GM12891 (cell line): ENCODE measurements around the gene DNM3.

ENCODE experiments used
- DNase-seq: peaks from one replicate; pipeline ENCODE4 v3.0.0; 2011; ENCODE audit warnings: low spot score; ENCODE audit not compliant: insufficient read length
- FAIRE-seq: peaks from 2 replicates; lab custom pipeline; 2011; peaks lifted over from hg19 to GRCh38; lab: Jason Lieb, UNC
- PAX5 ChIP-seq: IDR thresholded peaks from 2 replicates; pipeline ENCODE4 v1.6.1; 2011; ENCODE audit warnings: low read length, moderate library complexity, mild to moderate bottlenecking; ENCODE audit not compliant: insufficient read depth, severe bottlenecking
- POLR2A ChIP-seq: IDR thresholded peaks from 2 replicates; pipeline ENCODE4 v1.6.1; 2011; ENCODE audit warnings: low read depth, low read length, control low read depth
- POLR2AphosphoS5 ChIP-seq: IDR thresholded peaks from 2 replicates; pipeline ENCODE4 v1.6.1; 2011; ENCODE audit warnings: low read depth, low read length, control low read depth
- POU2F2 ChIP-seq: IDR thresholded peaks from 2 replicates; pipeline ENCODE4 v1.6.1; 2011; ENCODE audit warnings: low read depth, mild to moderate bottlenecking, control low read depth, low read length, moderate library complexity
- SPI1 ChIP-seq: IDR thresholded peaks from 2 replicates; pipeline ENCODE4 v1.6.1; 2011; ENCODE audit warnings: low read depth, low read length, control low read depth
- TAF1 ChIP-seq: IDR thresholded peaks from 2 replicates; pipeline ENCODE4 v1.6.1; 2011; ENCODE audit warnings: low read depth, low read length, control low read depth

The DNM3 gene

DNA sequence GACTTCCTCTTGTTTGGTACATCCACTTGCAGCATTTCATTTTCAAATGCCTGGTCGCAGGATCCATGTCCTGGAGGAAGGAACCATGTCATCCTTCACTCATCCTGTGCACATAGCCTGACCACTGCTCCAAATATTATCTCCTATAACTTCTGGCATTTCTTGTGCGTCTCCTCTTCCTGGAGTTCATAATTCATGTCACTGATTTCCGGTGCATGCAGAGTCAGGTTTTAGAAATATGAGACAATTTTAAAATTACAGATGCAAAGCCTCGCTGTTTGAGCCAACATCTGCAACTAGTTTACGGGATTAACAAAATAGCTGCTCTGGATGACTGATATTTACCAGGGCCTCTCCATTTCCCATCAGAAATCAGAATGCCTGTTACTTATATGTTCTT lies 268.1 kb downstream of the DNM3 start:
- TF ChIP-seq PAX5 (no peak), POLR2AphosphoS5 (no peak), POU2F2 (no peak), POLR2A (no peak), SPI1 (no peak), TAF1 (no peak)
- FAIRE-seq: no peak
- DNase-seq: no peak

DNA sequence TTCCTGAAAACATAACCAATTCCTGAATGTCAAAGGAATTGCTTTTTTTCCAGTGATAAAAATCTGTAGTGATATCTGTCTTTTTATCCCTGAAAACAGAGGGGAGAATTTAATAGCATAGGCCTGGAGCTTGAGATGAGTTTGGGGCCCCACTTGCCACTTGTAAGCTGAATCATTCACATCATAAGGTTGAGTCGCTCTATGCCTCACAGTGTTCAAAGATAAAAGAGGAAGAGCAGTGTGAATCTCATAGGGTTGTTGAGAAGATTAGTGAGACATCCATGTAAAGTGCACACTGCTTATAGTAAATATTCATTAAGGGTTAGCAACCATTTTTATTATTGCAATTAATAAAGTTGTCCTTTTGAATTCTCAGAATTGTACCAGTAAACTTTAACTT lies 271.3 kb downstream of the DNM3 start:
- DNase-seq (no peak), FAIRE-seq (no peak)
- no peak for TF ChIP-seq POU2F2
- TF ChIP-seq TAF1: no peak
- no peak for TF ChIP-seq POLR2A

DNA sequence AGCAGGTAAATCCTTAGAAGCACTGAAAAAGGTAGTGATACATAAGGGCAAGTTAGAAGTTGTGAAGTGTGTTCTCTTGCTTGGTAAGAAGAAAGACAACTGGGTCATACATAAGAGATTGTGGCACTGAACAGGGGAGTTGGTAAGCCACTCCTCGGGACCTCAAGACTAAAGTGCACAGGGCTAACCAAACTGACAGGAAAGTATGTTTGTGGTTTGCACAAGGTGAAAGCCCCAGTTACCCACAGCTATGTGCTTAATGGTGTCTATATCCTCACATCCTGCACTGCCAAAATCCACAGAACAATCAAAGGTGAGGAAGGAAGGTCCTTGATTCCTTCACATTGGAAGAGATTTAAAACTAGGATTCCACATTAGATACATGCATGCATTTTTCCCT lies 276.5 kb downstream of the DNM3 start:
- DNase-seq (no peak), FAIRE-seq (peak; percentile 68)
- TF ChIP-seq TAF1 (no peak), SPI1 (no peak), PAX5 (no peak), POLR2A (no peak), POLR2AphosphoS5 (no peak), POU2F2 (no peak)

DNA sequence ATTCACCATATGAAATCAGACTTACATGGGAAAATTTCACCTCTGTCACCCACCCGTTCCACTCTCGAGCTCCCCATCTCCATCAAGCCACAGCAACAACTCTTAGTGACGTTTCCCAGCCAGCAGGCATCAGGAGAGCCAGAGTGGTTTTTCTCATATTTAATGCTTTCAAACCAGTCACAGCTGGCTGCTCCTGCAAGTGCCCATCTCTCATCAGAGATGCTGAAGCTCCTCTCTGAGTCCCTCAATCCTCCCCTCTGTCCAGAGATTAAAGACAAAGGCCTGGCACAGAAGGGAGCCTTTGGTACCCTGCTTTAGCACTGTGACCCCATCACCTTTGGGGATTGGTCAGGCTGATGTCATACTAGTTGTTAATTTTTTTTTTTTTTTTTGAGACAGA lies 277.3 kb downstream of the DNM3 start:
- FAIRE-seq (no peak), DNase-seq (no peak)
- TF ChIP-seq POU2F2: no peak
- peak; percentile 10 for TF ChIP-seq PAX5
- no peak for TF ChIP-seq TAF1
- TF ChIP-seq POLR2AphosphoS5: no peak

DNA sequence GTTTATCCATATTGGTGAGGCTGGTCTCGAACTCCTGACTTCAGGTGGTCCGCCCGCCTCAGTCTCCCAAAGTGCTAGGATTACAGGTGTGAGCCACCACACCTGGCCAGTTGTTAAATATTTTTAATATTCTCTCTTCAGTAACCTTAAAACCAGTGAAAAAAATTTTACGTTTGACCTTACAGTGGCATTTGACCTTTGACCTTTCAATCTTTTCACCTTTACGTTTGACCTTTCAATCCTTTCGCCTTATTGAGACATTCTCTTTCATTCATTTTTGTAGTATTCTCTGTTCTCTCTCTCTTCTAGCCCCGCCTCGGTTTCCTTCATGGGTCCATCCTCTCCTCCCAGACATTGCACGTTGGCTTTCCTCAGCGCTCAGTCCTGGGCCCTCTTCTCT lies 277.9 kb downstream of the DNM3 start:
- no peak for TF ChIP-seq POU2F2
- no peak for TF ChIP-seq POLR2AphosphoS5
- no peak for TF ChIP-seq TAF1
- no peak for TF ChIP-seq POLR2A
- no peak for TF ChIP-seq SPI1
- TF ChIP-seq PAX5: no peak
- no peak for DNase-seq
- FAIRE-seq: no peak

DNA sequence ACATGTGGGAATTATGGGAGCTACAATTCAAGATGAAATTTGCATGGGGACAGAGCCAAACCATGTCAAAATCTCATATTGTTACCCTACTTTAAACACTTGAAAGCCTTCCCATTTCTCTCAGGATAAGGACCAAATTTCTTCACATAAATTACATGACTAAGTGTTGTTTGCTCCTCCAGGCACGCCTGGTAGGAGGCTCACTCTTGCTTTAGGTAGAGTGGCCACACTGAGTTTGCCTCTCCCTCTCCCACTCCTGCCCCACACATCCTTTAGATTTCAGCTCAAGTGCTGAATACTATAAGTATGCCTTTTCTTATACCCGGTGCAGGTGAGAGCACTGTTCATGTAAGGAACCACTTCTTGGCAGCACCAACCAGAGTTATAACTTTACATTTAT lies 279.1 kb downstream of the DNM3 start:
- DNase-seq: no peak
- FAIRE-seq: no peak
- TF ChIP-seq SPI1 (no peak), POLR2AphosphoS5 (no peak)

DNA sequence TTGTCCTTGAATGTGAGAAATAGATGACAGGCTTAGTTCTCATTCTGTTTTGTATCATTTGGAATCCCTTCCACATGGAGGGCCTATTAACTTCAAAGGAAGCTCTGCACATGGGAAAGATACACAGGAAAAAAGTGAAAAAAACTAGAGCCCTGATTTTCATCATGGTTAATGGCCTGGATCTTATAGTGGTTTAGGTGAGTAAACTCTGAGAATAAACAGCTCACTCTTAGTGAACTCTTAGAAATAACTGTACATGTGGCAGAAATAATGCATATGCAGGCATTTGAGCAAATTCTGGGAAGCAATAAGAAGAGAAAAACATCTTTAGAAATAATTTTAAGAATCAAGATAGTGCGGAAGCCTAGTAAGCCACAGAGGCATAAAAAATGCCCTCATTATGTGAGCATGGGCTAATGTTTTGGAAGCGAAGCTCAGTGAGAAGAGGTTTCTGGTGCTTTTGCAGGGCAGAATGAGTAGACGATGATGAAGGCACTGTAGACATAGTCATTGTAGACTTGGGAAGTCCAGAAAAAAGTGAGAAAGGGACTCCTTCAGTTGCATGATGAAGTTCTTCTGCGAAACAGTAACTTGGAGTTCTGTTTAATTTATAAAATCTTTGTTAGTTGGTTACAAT lies 279.9 kb downstream of the DNM3 start:
- no peak for DNase-seq
- TF ChIP-seq POLR2AphosphoS5 (no peak), TAF1 (no peak), PAX5 (no peak), POLR2A (no peak), POU2F2 (no peak), SPI1 (no peak)
- FAIRE-seq: no peak

DNA sequence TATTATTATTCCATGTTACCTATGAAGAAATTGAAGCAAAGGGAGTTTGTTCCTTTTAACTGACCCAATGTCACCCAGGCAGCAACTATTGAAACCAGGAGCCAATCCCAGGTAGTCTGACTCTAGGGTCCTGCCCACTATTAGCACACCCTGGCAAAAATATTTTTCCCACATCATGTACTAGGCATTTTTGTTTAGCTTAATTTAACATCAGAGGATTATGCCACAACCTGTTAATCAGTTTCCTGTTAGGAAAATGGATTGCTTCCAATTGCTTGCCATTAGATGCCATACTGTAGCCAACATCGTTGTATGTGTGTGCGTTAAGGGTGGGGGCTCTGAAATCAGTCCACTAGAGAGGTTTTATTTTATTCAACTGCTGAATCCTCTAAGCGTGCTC lies 281.1 kb downstream of the DNM3 start:
- TF ChIP-seq POLR2A (no peak), TAF1 (no peak), SPI1 (no peak), PAX5 (no peak), POLR2AphosphoS5 (no peak), POU2F2 (no peak)
- no peak for DNase-seq
- no peak for FAIRE-seq

DNA sequence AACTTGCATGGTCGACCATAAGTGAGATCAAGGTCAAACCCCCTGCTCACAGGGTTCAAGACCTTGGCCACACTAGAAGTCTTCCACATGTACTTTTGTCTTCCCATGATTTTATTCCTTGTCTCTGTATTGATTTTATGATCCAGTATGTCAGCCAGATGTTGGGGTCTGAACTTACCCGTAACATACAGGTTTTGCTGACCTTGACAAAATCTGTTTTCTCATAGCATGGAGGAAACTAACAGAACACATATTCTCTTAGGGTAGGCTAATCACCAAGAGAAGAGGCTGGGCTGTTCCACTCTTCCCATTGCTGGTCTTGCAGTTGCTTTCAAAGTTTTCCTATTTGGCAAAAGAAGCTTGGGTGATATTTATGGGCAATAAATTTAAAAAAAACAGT lies 284.0 kb downstream of the DNM3 start:
- no peak for FAIRE-seq
- TF ChIP-seq TAF1 (no peak), SPI1 (no peak), POLR2A (no peak), POU2F2 (no peak), PAX5 (no peak), POLR2AphosphoS5 (no peak)
- no peak for DNase-seq

DNA sequence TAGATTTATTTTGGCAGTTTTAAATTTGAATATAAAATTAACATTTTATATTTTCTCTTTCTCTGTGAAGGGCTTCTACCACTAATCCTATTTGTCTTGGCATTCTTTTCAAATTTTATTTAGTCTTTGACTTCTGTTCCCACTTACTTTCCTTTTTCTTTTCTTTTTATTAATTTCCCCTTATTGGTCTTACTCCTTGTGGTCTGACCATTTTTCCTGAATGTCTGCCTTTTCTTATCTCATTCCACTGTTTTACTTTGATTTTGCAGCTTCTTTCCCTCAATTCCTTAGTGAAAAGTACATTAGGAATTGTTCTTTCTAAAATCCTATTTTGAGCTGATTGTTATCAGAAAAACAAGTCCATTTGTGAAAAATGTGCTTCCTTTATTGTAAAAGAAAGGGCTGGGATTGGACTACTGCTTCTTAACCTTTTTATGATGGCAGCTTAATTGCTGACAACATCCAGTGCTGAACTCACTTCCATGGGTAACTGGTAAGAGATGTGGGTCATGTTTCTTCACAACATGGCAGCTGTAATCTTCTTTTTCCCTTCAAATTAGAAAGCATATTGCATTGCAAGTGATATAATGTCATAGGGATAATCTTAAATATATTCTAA lies 284.6 kb downstream of the DNM3 start:
- FAIRE-seq (no peak), DNase-seq (no peak)
- TF ChIP-seq TAF1 (no peak), SPI1 (no peak), PAX5 (no peak), POU2F2 (no peak), POLR2AphosphoS5 (no peak), POLR2A (no peak)

DNA sequence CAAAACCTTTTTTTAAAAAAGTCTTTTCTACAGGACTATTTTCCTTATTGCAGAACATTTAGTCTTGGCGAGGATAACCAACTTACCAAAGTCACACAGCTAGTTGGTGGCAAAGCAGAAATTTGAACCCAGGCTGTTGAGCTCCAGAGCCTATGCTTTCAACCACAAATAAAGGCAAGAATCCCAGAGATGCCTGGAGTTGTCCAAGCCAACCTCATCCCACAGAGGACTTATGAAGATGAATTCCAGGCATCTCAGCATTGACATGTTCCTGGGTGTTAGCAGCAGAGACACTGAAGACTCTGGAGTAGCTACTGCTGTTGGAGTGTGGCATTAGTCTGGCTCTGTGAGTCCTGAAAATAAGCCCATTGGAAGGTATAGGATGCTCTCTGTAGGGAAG lies 291.5 kb downstream of the DNM3 start:
- DNase-seq (no peak), FAIRE-seq (no peak)
- no peak for TF ChIP-seq POU2F2
- no peak for TF ChIP-seq PAX5
- no peak for TF ChIP-seq POLR2AphosphoS5
- no peak for TF ChIP-seq TAF1
- no peak for TF ChIP-seq POLR2A
- no peak for TF ChIP-seq SPI1
